Retinal pigment epithelial cell (primary cell): Measurements from ENCODE around the gene RALY.

Source experiments
- DNase-seq: peaks from one replicate; pipeline ENCODE4 v3.0.0-alpha.2; 2010; ENCODE audit warnings: low read depth
- H3K4me3 ChIP-seq: 2 replicates; pipeline ENCODE4 v1.5.1; 2011; ENCODE audit warnings: mild to moderate bottlenecking, low read length, control low read depth, moderate library complexity
- CTCF ChIP-seq: conservative IDR thresholded peaks from 2 replicates; pipeline ENCODE4 v1.5.1; 2011; ENCODE audit warnings: low read depth, low read length, control low read depth, inconsistent platforms

RALY gene

GRCh38 chr20:33985830-33986229 lies 7.9 kb upstream of the RALY start:
- TF ChIP-seq CTCF, result no peak
- no peak for DNase-seq
- H3K4me3 ChIP-seq, result no peak overlapping the region

- no peak for DNase-seq
- TF ChIP-seq CTCF, result no peak
- no peak overlapping the region for H3K4me3 ChIP-seq
Observed at GRCh38 chr20:33986560-33987216, 7.0 kb upstream of the RALY start.

DNA sequence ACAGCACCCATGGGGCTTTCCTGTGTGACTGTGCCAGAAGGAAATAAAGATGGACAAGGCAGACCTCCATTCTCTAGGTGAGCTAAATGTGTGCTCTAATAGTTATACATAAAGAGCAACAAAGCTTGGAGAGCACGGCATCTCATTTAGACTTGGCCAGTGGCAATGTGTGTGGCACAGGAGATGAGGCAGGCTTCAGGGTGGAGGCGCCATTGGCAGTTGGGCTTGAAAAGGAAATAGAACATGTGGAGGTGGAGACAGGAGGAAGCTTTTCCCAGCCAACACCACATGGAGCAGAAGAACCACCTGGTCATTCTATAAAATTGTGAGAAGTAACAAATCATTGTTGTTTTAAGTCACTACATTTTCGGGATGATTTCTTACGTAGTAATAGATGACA lies 3.6 kb upstream of the RALY start:
- DNase-seq, result no peak
- no peak for TF ChIP-seq CTCF
- H3K4me3 ChIP-seq, result no peak overlapping the region

- no peak for TF ChIP-seq CTCF
- H3K4me3 ChIP-seq, result no peak overlapping the region
- no peak for DNase-seq
Observed at GRCh38 chr20:33991502-33991901, 2.2 kb upstream of the RALY start.

DNA sequence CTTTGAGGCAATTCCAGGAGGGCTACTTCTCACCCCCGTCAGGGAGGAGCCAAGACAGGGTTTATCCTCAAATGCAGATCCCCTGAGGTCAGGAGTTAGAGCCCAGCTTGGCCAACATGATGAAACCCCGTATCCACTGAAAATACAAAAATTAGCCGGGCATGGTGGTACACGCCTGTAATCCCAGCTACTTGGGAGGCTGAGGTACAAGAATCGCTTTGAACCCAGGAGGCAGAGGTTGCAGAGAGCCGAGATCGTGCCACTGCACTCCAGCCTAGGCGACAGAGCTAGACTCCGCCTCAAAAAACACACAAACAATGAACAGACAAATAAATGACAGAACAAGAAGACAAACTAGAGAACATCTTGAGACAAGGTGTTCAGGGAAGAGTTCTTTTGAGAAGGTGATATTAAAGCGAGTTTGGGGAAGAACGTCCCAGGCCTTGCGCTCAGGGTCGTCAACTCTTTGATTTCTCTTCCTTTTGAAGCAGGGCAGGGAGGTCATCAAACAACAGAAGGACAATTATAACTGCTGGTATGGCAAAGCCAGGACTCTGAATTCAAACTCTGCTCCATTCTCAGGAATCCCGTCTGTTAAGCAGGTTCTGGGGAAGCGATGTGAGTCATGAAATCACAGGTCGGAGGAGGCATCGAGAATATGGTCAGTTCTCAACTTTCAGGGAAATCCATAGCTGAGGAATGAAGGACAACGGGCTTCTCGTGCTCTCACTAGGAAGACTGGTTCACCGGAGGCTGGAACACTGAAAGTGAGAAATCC lies 1.4 kb upstream of the RALY start:
- no peak for TF ChIP-seq CTCF
- DNase-seq, result peak; percentile 13
- H3K4me3 ChIP-seq, result peak overlapping the region; percentile 71

GRCh38 chr20:33992923-33993575 lies 662 bp upstream of the RALY start:
- TF ChIP-seq CTCF, result no peak
- H3K4me3 ChIP-seq, result peak overlapping the region; percentile 91
- DNase-seq, result peak; percentile 21
